ENCODE measurements around the gene MAPKBP1.

DNA sequence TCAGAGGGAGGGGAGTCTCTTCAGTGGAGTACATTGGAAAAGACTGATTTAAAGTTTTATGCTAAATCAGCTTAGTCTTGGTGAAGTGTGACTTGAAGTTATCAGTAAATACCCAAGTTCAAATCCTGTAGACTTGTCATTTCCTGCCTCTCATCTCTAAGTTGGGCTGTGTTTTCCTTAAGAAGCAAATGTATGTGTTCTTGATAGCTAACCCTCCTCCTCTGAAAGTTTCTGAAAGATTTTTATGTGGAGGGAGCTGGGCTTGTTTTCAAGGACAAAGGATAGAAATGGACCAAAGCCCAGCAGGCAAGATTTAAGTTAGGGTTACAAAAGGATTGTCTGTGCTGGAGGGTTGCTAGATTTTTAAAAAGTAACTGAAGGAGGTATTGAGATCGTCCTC is 4.2 kb downstream of the MAPKBP1 start:
- TF ChIP-seq CHD1 (IDR thresholded peaks at IDR 0.05; ENCODE audit: low read length) (no peak), E2F1 (CRISPR knock-in tag; IDR thresholded peaks at IDR 0.05) (no peak), GABPA (tag; conservative IDR thresholded peaks at IDR 0.05; ENCODE audit: low read depth) (no peak), POLR2AphosphoS5 (IDR thresholded peaks at IDR 0.05; ENCODE audit: control insufficient read depth, insufficient read depth, low read depth, low read length) (no peak), CEBPB (tag; IDR thresholded peaks at IDR 0.05) (no peak), ETV5 (CRISPR knock-in tag; IDR thresholded peaks at IDR 0.05; ENCODE audit: low read depth) (no peak), TBP (optimal IDR thresholded peaks at IDR 0.05; ENCODE audit: low read depth, low read length) (no peak), ZKSCAN1 (IDR thresholded peaks at IDR 0.05; ENCODE audit: low read depth, low read length) (no peak), MYC (IDR thresholded peaks at IDR 0.05; ENCODE audit: low read depth, low read length) (no peak), MYC (CRISPR knock-in tag; IDR thresholded peaks at IDR 0.05; ENCODE audit: borderline replicate concordance, low read depth) (no peak), TAF1 (IDR thresholded peaks at IDR 0.05; ENCODE audit: control insufficient read depth, extremely low read depth, insufficient read depth, low read length, severe bottlenecking) (no peak), TRIM24 (IDR thresholded peaks at IDR 0.05) (no peak), YBX1 (IDR thresholded peaks at IDR 0.05) (no peak)
- TF ChIP-seq, protein P1, sequence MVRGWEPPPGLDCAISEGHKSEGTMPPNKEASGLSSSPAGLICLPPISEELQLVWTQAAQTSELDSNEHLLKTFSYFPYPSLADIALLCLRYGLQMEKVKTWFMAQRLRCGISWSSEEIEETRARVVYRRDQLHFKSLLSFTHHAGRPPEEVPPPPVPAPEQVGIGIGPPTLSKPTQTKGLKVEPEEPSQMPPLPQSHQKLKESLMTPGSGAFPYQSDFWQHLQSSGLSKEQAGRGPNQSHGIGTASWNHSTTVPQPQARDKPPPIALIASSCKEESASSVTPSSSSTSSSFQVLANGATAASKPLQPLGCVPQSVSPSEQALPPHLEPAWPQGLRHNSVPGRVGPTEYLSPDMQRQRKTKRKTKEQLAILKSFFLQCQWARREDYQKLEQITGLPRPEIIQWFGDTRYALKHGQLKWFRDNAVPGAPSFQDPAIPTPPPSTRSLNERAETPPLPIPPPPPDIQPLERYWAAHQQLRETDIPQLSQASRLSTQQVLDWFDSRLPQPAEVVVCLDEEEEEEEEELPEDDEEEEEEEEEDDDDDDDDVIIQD (CRISPR knock-in tag; IDR thresholded peaks at IDR 0.05) = no peak
- TF ChIP-seq, protein P2, sequence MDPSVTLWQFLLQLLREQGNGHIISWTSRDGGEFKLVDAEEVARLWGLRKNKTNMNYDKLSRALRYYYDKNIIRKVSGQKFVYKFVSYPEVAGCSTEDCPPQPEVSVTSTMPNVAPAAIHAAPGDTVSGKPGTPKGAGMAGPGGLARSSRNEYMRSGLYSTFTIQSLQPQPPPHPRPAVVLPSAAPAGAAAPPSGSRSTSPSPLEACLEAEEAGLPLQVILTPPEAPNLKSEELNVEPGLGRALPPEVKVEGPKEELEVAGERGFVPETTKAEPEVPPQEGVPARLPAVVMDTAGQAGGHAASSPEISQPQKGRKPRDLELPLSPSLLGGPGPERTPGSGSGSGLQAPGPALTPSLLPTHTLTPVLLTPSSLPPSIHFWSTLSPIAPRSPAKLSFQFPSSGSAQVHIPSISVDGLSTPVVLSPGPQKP (CRISPR knock-in tag; IDR thresholded peaks at IDR 0.05) = no peak

Data from K562 (cell line).